Osteoblast (primary cell): ENCODE results near the gene PTBP3. TPM values are rescaled to one million over a fixed set of nuclear protein-coding genes. Genes with fewer than 3 reads are reported as not detected.

ENCODE experiments used
- DNase-seq: peaks from one replicate; pipeline ENCODE4 v3.0.0; 2011; ENCODE audit warnings: low spot score, mixed read lengths; ENCODE audit not compliant: insufficient read length; ENCODE audit errors: missing footprints
- H2AFZ ChIP-seq: 2 replicates; pipeline ENCODE4 v1.6.0; 2011; ENCODE audit warnings: mild to moderate bottlenecking, low read length
- H3K27ac ChIP-seq: 2 replicates; pipeline ENCODE4 v1.5.1; 2011; ENCODE audit warnings: mild to moderate bottlenecking, low read depth, low read length, moderate library complexity
- H3K27me3 ChIP-seq: 2 replicates; pipeline ENCODE4 v1.6.0; 2012; ENCODE audit warnings: mild to moderate bottlenecking, control low read depth, inconsistent platforms, low read length, moderate library complexity; ENCODE audit not compliant: insufficient read depth
- H3K36me3 ChIP-seq: 2 replicates; pipeline ENCODE4 v1.5.1; 2011; ENCODE audit warnings: mild to moderate bottlenecking, low read length, control low read depth, moderate library complexity; ENCODE audit not compliant: insufficient read depth
- H3K4me1 ChIP-seq: 2 replicates; pipeline ENCODE4 v1.5.1; 2011; ENCODE audit warnings: mild to moderate bottlenecking, low read length, control low read depth, moderate library complexity; ENCODE audit not compliant: insufficient read depth
- H3K4me2 ChIP-seq: 2 replicates; pipeline ENCODE4 v1.6.0; 2011; ENCODE audit warnings: mild to moderate bottlenecking, low read length; ENCODE audit not compliant: insufficient read depth
- H3K4me3 ChIP-seq: fragments of 200-600 bp; sonication (generic); 3 replicates; pipeline ENCODE4 v1.5.1; 2012; ENCODE audit warnings: mild to moderate bottlenecking, low read length, inconsistent platforms; ENCODE audit not compliant: insufficient read depth
- H3K79me2 ChIP-seq: 2 replicates; pipeline ENCODE4 v1.6.0; 2012; ENCODE audit warnings: mild to moderate bottlenecking, low read length, control low read depth, inconsistent platforms; ENCODE audit not compliant: insufficient read depth
- H3K9me3 ChIP-seq: 2 replicates; pipeline ENCODE4 v1.5.1; 2011; ENCODE audit warnings: low read depth, low read length, control low read depth
- H4K20me1 ChIP-seq: 2 replicates; pipeline ENCODE4 v1.6.0; 2012; ENCODE audit warnings: mild to moderate bottlenecking, low read length, control low read depth; ENCODE audit not compliant: insufficient read depth
- total RNA-seq: library from RNA; depleted of rRNA; stranded (reverse); fragments of >200 nt; gene quantifications from 2 replicates; pipeline ENCODE4 v1.2.3, GENCODE V29; 2012
- TF ChIP-seq, protein P1 (sequence below): IDR thresholded peaks from 2 replicates; pipeline ENCODE4 v1.5.1; 2011; ENCODE audit warnings: mild to moderate bottlenecking, low read depth, low read length, moderate library complexity; ENCODE audit errors: extremely low read depth

The PTBP3 gene
- total RNA-seq, 1 donor: 42.0 TPM

DNA sequence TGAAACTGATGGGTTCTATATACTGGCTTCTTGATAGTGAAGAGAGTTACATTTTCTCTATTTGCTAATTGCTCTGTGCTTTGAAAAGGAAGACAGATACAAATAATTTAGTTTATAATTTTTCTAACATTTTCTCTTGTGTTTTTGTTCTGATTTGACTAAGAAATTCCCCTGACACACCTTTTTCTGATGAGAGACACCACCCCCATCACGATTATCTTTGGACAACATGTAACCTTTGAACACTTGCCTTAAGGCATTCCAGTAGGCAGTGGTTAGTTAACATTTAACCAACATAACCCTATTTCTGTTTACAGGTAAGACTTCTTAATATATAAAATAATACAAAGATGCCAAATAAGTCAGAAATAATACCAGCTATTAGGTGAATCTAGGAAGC lies 4.1 kb upstream of the PTBP3 start:
- no peak for DNase-seq
- Histone ChIP-seq H3K36me3 (no peaks in the 10 kb centered on the region), H4K20me1 (no peaks in the 10 kb centered on the region), H2AFZ (no peak overlapping the region), H3K27me3 (no peaks in the 10 kb centered on the region), H3K27ac (no peak overlapping the region), H3K9me3 (no peaks in the 10 kb centered on the region), H3K4me3 (no peak overlapping the region), H3K4me1 (peaks cover 11% of the 10 kb centered on the region), H3K4me2 (no peak overlapping the region), H3K79me2 (peaks cover 8% of the 10 kb centered on the region)
- TF ChIP-seq, protein P1, sequence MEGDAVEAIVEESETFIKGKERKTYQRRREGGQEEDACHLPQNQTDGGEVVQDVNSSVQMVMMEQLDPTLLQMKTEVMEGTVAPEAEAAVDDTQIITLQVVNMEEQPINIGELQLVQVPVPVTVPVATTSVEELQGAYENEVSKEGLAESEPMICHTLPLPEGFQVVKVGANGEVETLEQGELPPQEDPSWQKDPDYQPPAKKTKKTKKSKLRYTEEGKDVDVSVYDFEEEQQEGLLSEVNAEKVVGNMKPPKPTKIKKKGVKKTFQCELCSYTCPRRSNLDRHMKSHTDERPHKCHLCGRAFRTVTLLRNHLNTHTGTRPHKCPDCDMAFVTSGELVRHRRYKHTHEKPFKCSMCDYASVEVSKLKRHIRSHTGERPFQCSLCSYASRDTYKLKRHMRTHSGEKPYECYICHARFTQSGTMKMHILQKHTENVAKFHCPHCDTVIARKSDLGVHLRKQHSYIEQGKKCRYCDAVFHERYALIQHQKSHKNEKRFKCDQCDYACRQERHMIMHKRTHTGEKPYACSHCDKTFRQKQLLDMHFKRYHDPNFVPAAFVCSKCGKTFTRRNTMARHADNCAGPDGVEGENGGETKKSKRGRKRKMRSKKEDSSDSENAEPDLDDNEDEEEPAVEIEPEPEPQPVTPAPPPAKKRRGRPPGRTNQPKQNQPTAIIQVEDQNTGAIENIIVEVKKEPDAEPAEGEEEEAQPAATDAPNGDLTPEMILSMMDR: no peak

DNA sequence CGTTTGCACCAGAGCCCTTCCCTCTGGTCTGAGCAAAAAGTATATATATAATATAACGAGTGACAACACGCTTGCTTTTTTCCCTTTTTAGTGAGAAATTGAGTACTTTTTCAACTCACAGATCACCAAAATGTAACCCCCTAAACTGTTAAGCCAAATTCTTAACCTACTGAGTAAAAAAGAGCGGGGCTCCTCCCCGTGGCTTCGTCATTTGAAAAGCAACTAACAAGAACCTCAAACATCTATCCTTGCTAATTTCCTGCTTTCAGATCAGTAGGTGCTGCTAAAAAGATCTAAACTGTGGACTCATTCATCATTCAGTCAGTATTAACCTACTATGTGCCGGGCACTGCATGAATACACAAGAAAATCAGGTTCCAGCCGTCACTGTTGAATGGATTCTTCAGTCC lies 1.0 kb upstream of the PTBP3 start:
- peaks cover 39% of the 10 kb centered on the region for H3K79me2 ChIP-seq
- H3K4me1 ChIP-seq: peaks cover 19% of the 10 kb centered on the region
- H3K27me3 ChIP-seq: no peaks in the 10 kb centered on the region
- H3K4me2 ChIP-seq: peak overlapping the region; percentile 87
- H4K20me1 ChIP-seq: peaks cover 6% of the 10 kb centered on the region
- H3K27ac ChIP-seq: peak overlapping the region; percentile 87
- DNase-seq: peak; percentile 18
- no peaks in the 10 kb centered on the region for H3K36me3 ChIP-seq
- H3K4me3 ChIP-seq: peak overlapping the region; percentile 78
- no peaks in the 10 kb centered on the region for H3K9me3 ChIP-seq
- peak overlapping the region; percentile 81 for H2AFZ ChIP-seq
- TF ChIP-seq, protein P1: no peak

DNA sequence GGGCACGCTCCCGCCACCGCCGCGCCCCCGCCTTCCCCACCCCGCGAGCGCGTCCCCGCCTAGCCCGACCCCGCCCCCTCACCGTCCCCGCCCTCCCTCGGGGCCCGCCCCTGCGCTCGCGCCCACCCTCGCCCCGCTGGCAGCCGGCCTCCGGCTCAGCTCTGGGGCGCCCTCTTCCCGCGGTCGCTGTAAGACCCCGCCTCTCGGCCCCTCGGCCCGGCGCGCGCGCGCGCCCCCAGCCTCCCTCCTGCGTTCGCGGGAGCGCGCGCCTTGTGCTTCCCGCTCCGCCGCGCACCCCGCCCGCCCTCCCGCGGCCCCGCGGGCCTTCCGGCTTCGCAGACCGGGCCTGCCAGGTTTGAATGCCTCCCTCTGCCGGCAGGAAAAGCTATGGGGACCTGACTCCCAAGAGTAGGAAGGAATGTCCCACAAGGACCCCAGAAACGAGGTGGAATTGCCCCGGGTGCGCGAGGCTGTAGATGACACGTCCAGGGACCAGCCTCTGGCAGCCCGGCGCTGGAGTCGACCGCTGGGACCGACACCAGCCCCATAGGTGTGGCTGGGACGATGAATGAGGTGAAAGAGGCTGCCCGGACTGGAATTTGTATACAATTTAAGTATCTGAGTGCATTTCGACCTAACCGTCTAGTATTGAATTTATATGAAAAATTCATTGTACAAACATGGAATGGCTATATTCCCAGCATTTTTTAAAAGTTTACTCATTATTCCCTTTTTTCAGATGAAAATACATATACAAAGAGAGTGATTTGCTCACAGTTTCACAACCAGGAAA lies 416 bp upstream of the PTBP3 start:
- Histone ChIP-seq H3K4me2 (peak overlapping the region; percentile 87), H2AFZ (peak overlapping the region; percentile 81), H4K20me1 (peaks cover 9% of the 10 kb centered on the region), H3K4me1 (peaks cover 19% of the 10 kb centered on the region), H3K4me3 (peak overlapping the region; percentile 92), H3K27ac (peak overlapping the region; percentile 87), H3K36me3 (no peaks in the 10 kb centered on the region), H3K9me3 (no peaks in the 10 kb centered on the region), H3K27me3 (no peaks in the 10 kb centered on the region), H3K79me2 (peaks cover 45% of the 10 kb centered on the region)
- TF ChIP-seq, protein P1: peak; percentile 48
- peak; percentile 99 for DNase-seq

DNA sequence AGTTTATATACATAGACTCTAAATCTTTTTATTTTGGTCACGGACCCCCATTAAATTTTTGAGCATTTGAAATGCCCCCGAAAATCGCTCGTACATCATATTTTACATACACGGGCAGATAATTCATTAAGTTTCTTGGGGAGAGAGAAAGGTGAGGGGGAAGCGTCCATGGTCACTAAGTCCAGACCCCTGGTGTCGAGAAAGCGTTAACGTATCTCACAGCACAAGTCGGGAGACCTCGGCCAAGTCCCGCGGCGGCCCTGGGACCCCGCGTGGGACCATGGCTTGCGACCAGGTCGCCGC lies 794 bp downstream of the PTBP3 start:
- H3K4me2 ChIP-seq: peak overlapping the region; percentile 86
- DNase-seq: no peak
- peak overlapping the region; percentile 92 for H3K4me3 ChIP-seq
- TF ChIP-seq, protein P1: peak; percentile 11
- peak overlapping the region; percentile 80 for H2AFZ ChIP-seq
- peak overlapping the region; percentile 83 for H3K27ac ChIP-seq
- no peaks in the 10 kb centered on the region for H3K27me3 ChIP-seq
- no peaks in the 10 kb centered on the region for H3K36me3 ChIP-seq
- peaks cover 57% of the 10 kb centered on the region for H3K79me2 ChIP-seq
- H4K20me1 ChIP-seq: peaks cover 16% of the 10 kb centered on the region
- H3K9me3 ChIP-seq: no peaks in the 10 kb centered on the region
- H3K4me1 ChIP-seq: peaks cover 19% of the 10 kb centered on the region
